HepG2 (cell line): Measurements from ENCODE around the gene RAB3GAP1.

Experiments used
- ATF2 ChIP-seq: sonication (generic); formaldehyde crosslinking; IDR thresholded peaks from 2 replicates; pipeline ENCODE4 v1.4.0; 2020; ENCODE audit warnings: missing genetic modification reagents
- CTCF ChIP-seq: sonication (generic); formaldehyde crosslinking; IDR thresholded peaks from 2 replicates; pipeline ENCODE4 v1.5.0; 2020; ENCODE audit warnings: mild to moderate bottlenecking, missing genetic modification reagents, moderate library complexity
- EZH2 ChIP-seq: conservative IDR thresholded peaks from 2 replicates; pipeline ENCODE4 v1.6.1; 2012; ENCODE audit warnings: mild to moderate bottlenecking, low read depth, low read length, moderate library complexity
- PATZ1 ChIP-seq: sonication (generic); formaldehyde crosslinking; IDR thresholded peaks from 2 replicates; pipeline ENCODE4 v1.4.0; 2020; ENCODE audit warnings: missing genetic modification reagents
- POLR2AphosphoS5 ChIP-seq: IDR thresholded peaks from 2 replicates; pipeline ENCODE4 v1.6.1; 2012; ENCODE audit warnings: low read depth, low read length
- SMARCC2 ChIP-seq: fragments of 450-650 bp; IDR thresholded peaks from 2 replicates; pipeline ENCODE4 v1.6.1; 2017; ENCODE audit warnings: antibody characterized with exemption, mild to moderate bottlenecking
- ZBTB49 ChIP-seq: sonication (generic); formaldehyde crosslinking; IDR thresholded peaks from 2 replicates; pipeline ENCODE4 v1.4.0; 2020; ENCODE audit warnings: missing genetic modification reagents, borderline replicate concordance

GRCh38 chr2:135182601-135183000 lies 130.5 kb downstream of the RAB3GAP1 start:
- no peak for TF ChIP-seq POLR2AphosphoS5
- no peak for TF ChIP-seq PATZ1 (CRISPR knock-in tag)
- no peak for TF ChIP-seq ATF2 (CRISPR knock-in tag)
- TF ChIP-seq CTCF (CRISPR knock-in tag), result no peak
- no peak for TF ChIP-seq SMARCC2
- no peak for TF ChIP-seq ZBTB49 (CRISPR knock-in tag)
- TF ChIP-seq EZH2, result no peak
